H1 (cell line): ENCODE measurements around the gene F7.

Experiments used
- GABPA ChIP-seq: IDR thresholded peaks from 2 replicates; pipeline ENCODE4 v1.6.1; 2011; ENCODE audit warnings: mild to moderate bottlenecking, low read length, moderate library complexity, borderline replicate concordance; ENCODE audit not compliant: insufficient read depth
- TF ChIP-seq, protein P1 (sequence below), 3 experiments: IDR thresholded peaks; 1 replicate in 2 of 3; 2 replicates in 1 of 3; pipeline versions ENCODE4 v1.5.1 to v1.6.1; 2011; ENCODE audit warnings: low read length in 3 of 3, mild to moderate bottlenecking in 3 of 3, inconsistent platforms in 2 of 3, low read depth in 1 of 3, moderate library complexity in 1 of 3; ENCODE audit not compliant: insufficient read depth in 1 of 3; ENCODE audit errors: control extremely low read depth in 1 of 3

DNA sequence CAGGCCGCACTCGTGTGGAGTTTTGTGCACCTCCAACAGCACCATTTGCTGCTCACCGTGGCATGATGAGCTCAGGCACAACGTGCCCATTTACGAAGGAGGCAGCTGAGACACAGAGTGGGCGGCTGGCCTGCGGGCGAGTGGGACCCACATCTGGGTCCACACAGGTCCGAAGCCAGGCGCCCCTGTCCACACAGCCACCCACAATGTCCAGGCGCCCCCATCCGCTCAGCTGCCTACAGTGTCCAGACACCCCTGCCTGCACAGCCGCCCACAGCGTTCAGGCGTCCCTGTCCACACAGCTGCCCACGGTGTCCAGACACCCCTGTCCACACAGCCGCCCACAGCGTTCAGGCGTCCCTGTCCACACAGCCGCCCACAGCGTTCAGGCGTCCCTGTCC is 42.5 kb upstream of the F7 start:
- TF ChIP-seq, protein P1, sequence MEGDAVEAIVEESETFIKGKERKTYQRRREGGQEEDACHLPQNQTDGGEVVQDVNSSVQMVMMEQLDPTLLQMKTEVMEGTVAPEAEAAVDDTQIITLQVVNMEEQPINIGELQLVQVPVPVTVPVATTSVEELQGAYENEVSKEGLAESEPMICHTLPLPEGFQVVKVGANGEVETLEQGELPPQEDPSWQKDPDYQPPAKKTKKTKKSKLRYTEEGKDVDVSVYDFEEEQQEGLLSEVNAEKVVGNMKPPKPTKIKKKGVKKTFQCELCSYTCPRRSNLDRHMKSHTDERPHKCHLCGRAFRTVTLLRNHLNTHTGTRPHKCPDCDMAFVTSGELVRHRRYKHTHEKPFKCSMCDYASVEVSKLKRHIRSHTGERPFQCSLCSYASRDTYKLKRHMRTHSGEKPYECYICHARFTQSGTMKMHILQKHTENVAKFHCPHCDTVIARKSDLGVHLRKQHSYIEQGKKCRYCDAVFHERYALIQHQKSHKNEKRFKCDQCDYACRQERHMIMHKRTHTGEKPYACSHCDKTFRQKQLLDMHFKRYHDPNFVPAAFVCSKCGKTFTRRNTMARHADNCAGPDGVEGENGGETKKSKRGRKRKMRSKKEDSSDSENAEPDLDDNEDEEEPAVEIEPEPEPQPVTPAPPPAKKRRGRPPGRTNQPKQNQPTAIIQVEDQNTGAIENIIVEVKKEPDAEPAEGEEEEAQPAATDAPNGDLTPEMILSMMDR (IDR thresholded peaks at IDR 0.05; ENCODE audit: control extremely low read depth in 1 of 3, insufficient read depth in 1 of 3, low read depth in 1 of 3, low read length in 3 of 3), result no peak
- TF ChIP-seq GABPA, result no peak
